ENCODE data around the gene GADL1.
A peak's percentile ranks its signal among the peaks of the same experiment; 100 is the strongest.

The GADL1 gene

DNA sequence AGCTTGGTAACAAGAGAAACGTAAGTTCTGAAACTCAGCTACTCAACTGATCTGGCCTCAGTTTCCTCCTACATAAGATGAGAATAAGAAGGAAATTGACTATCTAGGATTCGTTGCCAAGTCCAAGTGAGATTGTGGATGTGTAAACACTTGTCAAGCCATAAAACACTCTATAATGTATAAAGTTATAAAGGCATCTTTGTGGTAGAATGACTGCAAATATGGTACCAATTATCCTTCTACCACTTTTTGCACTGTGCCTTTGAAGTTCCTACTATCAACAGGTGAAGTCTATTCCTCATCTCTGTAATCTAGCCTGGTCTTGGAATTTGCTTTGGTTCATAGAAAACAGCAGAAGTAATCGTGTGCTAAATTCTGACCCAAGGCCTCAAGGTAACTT, 138.2 kb downstream of the GADL1 start:
- H3K4me1 ChIP-seq = peaks cover 0 to 46% (median 27%) of the 10 kb centered on the region in 10 experiments; a peak in 16 of 20 replicates
- H3K27ac ChIP-seq = no peak overlapping the region

DNA sequence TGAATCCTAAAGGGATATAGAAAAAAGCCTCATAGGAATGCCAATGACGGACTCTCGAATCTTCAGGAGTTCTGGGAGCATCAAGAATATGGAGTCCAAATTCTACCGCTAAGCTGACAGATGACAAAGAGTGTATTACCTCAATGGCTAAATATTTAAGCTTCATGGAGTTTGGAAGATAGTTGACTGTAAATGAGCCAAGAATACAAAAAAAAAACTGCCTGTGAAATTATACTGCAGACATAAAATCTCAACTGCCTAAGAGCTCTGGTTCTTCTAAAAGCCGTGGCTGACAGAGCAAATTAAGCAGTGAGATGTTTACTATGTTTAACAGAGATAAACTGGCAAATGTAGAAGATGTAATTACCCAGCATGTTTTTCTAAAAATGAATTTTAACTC, 140.0 kb downstream of the GADL1 start:
- no peak overlapping the region for H3K27ac ChIP-seq
- H3K4me2 ChIP-seq = no peak overlapping the region
- H3K9ac ChIP-seq = no peak overlapping the region
- H3K4me1 ChIP-seq = peaks cover 0 to 35% (median 29%) of the 10 kb centered on the region in 10 experiments; a peak in 17 of 20 replicates
- H4K20me1 ChIP-seq = no peaks in the 10 kb centered on the region
- H3K9me3 ChIP-seq (replicated peaks in 1 of 11) = no peaks in the 10 kb centered on the region
- H3K27me3 ChIP-seq = no peaks in the 10 kb centered on the region
- no peaks in the 10 kb centered on the region for H3K36me3 ChIP-seq
- H3K4me3 ChIP-seq = no peak overlapping the region
- TF ChIP-seq Cebpa-rat (IDR thresholded peaks at IDR 0.05) = no peak

More for the DNA sequence above, 138.2 kb downstream of the GADL1 start:
- no peaks in the 10 kb centered on the region for H3K27me3 ChIP-seq
- H3K9ac ChIP-seq = no peak overlapping the region
- no peaks in the 10 kb centered on the region for H3K36me3 ChIP-seq
- H4K20me1 ChIP-seq = no peaks in the 10 kb centered on the region
- H3K4me3 ChIP-seq = no peak overlapping the region
- no peaks in the 10 kb centered on the region for H3K9me3 ChIP-seq (replicated peaks in 1 of 11)
- no peak overlapping the region for H3K4me2 ChIP-seq
- TF ChIP-seq Cebpa-rat (IDR thresholded peaks at IDR 0.05) = no peak

DNA sequence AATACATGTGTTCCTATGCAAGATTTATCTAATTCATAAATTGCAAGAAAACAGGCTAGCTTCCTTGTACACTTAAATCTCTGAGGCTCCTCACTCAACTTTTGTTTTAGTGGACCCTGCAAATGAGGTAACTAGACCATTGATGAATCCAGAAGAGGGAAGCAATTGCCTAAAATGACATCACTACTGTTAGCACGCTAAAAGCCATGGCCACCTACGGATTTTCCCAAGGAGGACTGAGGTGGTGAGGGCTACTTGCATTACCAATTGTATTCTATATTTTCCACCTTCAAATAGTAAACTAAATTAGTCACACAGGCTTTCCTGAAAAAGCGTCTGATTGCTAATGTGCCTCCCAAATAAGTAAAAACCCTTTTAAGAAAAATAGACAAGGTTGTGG, 140.7 kb downstream of the GADL1 start:
- H3K36me3 ChIP-seq = no peaks in the 10 kb centered on the region
- H3K27me3 ChIP-seq = no peaks in the 10 kb centered on the region
- TF ChIP-seq Cebpa-rat (IDR thresholded peaks at IDR 0.05) = no peak
- H3K4me1 ChIP-seq = peaks cover 0 to 33% (median 29%) of the 10 kb centered on the region in 10 experiments; a peak in 17 of 20 replicates
- H3K27ac ChIP-seq = peak overlapping the region in 4 of 11 experiments; percentile 20 to 72 (median 49); a peak in 6 of 22 replicates
- no peak overlapping the region for H3K9ac ChIP-seq
- H3K9me3 ChIP-seq (replicated peaks in 1 of 11) = no peaks in the 10 kb centered on the region
- no peaks in the 10 kb centered on the region for H4K20me1 ChIP-seq
- H3K4me2 ChIP-seq = peak overlapping the region in 5 of 11 experiments; percentile 49 to 71 (median 60); a peak in 9 of 22 replicates
- no peak overlapping the region for H3K4me3 ChIP-seq

GRCh38 chr3:30752970-30753369, 141.5 kb downstream of the GADL1 start:
- peaks cover 4 to 35% (median 30%) of the 10 kb centered on the region in 10 experiments for H3K4me1 ChIP-seq
- no peaks in the 10 kb centered on the region for H3K27me3 ChIP-seq
- H3K4me3 ChIP-seq = no peak overlapping the region
- H3K9ac ChIP-seq = peak overlapping the region in 1 of 11 experiments; percentile 3; a peak in 1 of 22 replicates
- no peaks in the 10 kb centered on the region for H4K20me1 ChIP-seq
- no peaks in the 10 kb centered on the region for H3K9me3 ChIP-seq (replicated peaks in 1 of 11)
- TF ChIP-seq Cebpa-rat (IDR thresholded peaks at IDR 0.05) = peak in 6 of 11 experiments; percentile 28 to 90 (median 62); a peak in 10 of 22 replicates
- peak overlapping the region in 7 of 11 experiments; percentile 10 to 72 (median 52); a peak in 11 of 22 replicates for H3K27ac ChIP-seq
- no peaks in the 10 kb centered on the region for H3K36me3 ChIP-seq
- H3K4me2 ChIP-seq = peak overlapping the region in 7 of 11 experiments; percentile 44 to 71 (median 59); a peak in 13 of 22 replicates

GRCh38 chr3:30752491-30752890, 142.0 kb downstream of the GADL1 start:
- no peak overlapping the region for H3K4me3 ChIP-seq
- peak overlapping the region in 8 of 11 experiments; percentile 10 to 72 (median 46); a peak in 13 of 22 replicates for H3K27ac ChIP-seq
- TF ChIP-seq Cebpa-rat (IDR thresholded peaks at IDR 0.05) = no peak
- H3K27me3 ChIP-seq = no peaks in the 10 kb centered on the region
- H3K4me2 ChIP-seq = peak overlapping the region in 7 of 11 experiments; percentile 44 to 71 (median 59); a peak in 15 of 22 replicates
- H4K20me1 ChIP-seq = no peaks in the 10 kb centered on the region
- H3K4me1 ChIP-seq = peaks cover 9 to 40% (median 34%) of the 10 kb centered on the region in 10 experiments
- H3K36me3 ChIP-seq = no peaks in the 10 kb centered on the region
- H3K9me3 ChIP-seq (replicated peaks in 1 of 11) = no peaks in the 10 kb centered on the region
- peak overlapping the region in 1 of 11 experiments; percentile 3; a peak in 1 of 22 replicates for H3K9ac ChIP-seq

DNA sequence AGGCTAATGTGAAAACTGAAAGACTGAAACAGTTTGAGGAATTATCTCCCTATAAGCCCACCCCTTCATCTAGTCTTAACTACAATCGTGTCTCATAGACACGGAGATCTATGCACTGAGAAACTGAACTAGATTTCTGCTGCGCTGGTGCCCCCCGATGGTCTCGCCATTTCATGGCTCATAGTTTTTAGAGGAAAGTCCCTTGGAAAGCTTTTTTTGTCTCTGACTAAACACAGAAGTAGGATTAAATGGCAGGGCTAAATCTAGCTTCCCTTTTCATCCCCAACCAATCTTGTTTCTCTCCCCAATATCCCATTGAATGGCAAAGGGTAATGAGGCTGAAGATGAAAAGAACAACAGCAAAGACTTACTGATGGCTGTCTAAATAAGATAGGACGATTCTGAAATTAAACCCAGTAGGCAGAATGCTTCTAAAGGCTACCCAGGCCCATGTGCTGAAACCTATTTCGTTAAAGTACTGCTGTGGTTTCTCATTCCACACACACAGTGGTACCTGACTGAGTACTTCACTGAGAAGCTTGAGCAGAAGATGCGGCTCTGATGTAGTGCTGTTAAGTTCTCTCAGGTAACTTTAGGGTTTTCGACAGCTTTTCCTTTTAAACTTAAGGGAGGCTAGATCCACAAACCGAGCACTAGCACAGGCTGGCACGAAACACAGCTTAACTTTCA, 142.7 kb downstream of the GADL1 start:
- H4K20me1 ChIP-seq = no peaks in the 10 kb centered on the region
- H3K9ac ChIP-seq = no peak overlapping the region; a peak in 1 of 22 replicates
- H3K4me3 ChIP-seq = no peak overlapping the region
- peak overlapping the region in 7 of 11 experiments; percentile 27 to 72 (median 52); a peak in 8 of 22 replicates for H3K27ac ChIP-seq
- H3K4me1 ChIP-seq = peaks cover 17 to 47% (median 39%) of the 10 kb centered on the region in 10 experiments
- no peaks in the 10 kb centered on the region for H3K36me3 ChIP-seq
- no peaks in the 10 kb centered on the region for H3K27me3 ChIP-seq
- H3K4me2 ChIP-seq = peak overlapping the region in 7 of 11 experiments; percentile 44 to 71 (median 59); a peak in 13 of 22 replicates
- H3K9me3 ChIP-seq (replicated peaks in 1 of 11) = no peaks in the 10 kb centered on the region
- TF ChIP-seq Cebpa-rat (IDR thresholded peaks at IDR 0.05) = no peak

GRCh38 chr3:30750967-30751366, 143.5 kb downstream of the GADL1 start:
- Histone ChIP-seq H3K36me3 (no peaks in the 10 kb centered on the region), H3K9me3 (replicated peaks in 1 of 11) (no peaks in the 10 kb centered on the region), H3K4me3 (no peak overlapping the region), H3K27ac (peak overlapping the region in 2 of 11 experiments; percentile 72; a peak in 2 of 22 replicates), H3K4me1 (peaks cover 18 to 49% (median 39%) of the 10 kb centered on the region in 10 experiments), H3K4me2 (peak overlapping the region in 4 of 11 experiments; percentile 49 to 71 (median 61); a peak in 6 of 22 replicates), H3K9ac (no peak overlapping the region), H4K20me1 (no peaks in the 10 kb centered on the region), H3K27me3 (no peaks in the 10 kb centered on the region)
- TF ChIP-seq Cebpa-rat (IDR thresholded peaks at IDR 0.05) = no peak

DNA sequence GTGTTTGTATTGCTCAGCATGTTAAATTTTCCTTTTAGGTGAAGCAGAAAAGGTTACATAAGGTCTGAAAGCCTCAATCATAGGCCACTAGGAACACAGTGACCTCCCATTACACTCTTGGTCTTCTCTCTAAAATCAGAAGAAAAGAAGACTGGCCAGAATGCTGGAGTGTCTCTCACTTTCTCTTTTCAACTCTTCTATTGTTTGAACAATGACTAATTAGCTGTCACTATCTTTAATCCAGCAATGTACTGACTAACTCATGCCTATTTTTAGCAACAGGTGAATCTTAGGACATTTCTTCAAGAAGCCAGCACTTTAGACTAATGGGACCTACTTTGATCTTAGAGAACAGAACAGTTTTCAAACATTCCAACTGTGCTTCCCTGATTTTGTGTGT, 145.2 kb downstream of the GADL1 start:
- H3K27ac ChIP-seq = no peak overlapping the region
- H3K4me2 ChIP-seq = no peak overlapping the region
- H3K9me3 ChIP-seq (replicated peaks in 1 of 11) = no peaks in the 10 kb centered on the region
- H3K36me3 ChIP-seq = no peaks in the 10 kb centered on the region
- TF ChIP-seq Cebpa-rat (IDR thresholded peaks at IDR 0.05) = no peak
- no peak overlapping the region for H3K9ac ChIP-seq
- peaks cover 18 to 49% (median 39%) of the 10 kb centered on the region in 10 experiments for H3K4me1 ChIP-seq
- no peak overlapping the region for H3K4me3 ChIP-seq
- H4K20me1 ChIP-seq = no peaks in the 10 kb centered on the region
- no peaks in the 10 kb centered on the region for H3K27me3 ChIP-seq

DNA sequence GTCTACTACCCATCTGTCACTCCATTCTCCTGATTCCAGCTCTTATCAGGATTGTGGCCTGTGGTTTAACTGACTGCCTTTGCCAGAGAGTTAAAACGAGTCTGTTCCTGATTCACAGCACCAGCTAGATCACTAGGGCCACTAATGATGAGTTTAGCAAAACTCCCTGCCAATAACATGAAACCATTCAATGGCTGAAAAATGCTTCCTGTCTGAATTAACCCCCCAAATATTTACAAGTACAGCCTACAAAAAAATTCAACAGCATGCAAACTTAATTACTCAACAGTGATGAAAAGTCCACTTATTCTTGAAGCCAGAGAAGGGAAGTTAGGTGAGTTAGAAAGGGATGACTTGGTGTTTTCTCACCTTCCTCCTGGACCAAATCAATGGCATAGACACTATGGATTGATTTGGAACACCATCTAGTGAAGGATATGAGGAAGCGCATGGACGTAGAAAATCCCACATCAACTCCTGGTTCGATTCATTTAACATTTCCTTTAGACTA, 146.6 kb downstream of the GADL1 start:
- no peaks in the 10 kb centered on the region for H3K9me3 ChIP-seq (replicated peaks in 1 of 11)
- no peak overlapping the region for H3K9ac ChIP-seq
- TF ChIP-seq Cebpa-rat (IDR thresholded peaks at IDR 0.05) = no peak
- peak overlapping the region in 9 of 11 experiments; percentile 18 to 71 (median 38); a peak in 14 of 22 replicates for H3K4me2 ChIP-seq
- no peaks in the 10 kb centered on the region for H4K20me1 ChIP-seq
- H3K36me3 ChIP-seq = no peaks in the 10 kb centered on the region
- H3K27me3 ChIP-seq = no peaks in the 10 kb centered on the region
- peaks cover 24 to 46% (median 38%) of the 10 kb centered on the region in 10 experiments for H3K4me1 ChIP-seq
- H3K27ac ChIP-seq = no peak overlapping the region
- no peak overlapping the region for H3K4me3 ChIP-seq
